Peyer's patch (tissue), 4 donors: ENCODE measurements around the gene MTF1. TPM values are rescaled to one million over a fixed set of nuclear protein-coding genes. Genes with fewer than 3 reads are reported as not detected.

Experiments
- DNase-seq, 3 donors: peaks; one replicate each; pipeline ENCODE4 v3.0.0-alpha.2; 2017 to 2019
- H3K27ac ChIP-seq, 4 donors: fragments of 200-600 bp; sonication (generic); one replicate each; pipeline ENCODE4 v1.5.1; 2016 to 2019
- H3K27me3 ChIP-seq, 2 donors: fragments of 200-600 bp; sonication (generic); one replicate each; pipeline ENCODE4 v1.5.1; 2019
- H3K36me3 ChIP-seq, 3 donors: fragments of 200-600 bp; sonication (generic); one replicate each; pipeline ENCODE4 v1.5.1; 2016 to 2019
- H3K4me1 ChIP-seq, 4 donors: fragments of 200-600 bp; sonication (generic); one replicate each; pipeline ENCODE4 v1.5.1; 2016 to 2019
- H3K4me3 ChIP-seq, 4 donors: fragments of 200-600 bp; sonication (generic); 1 replicate in 3 of 4; 2 replicates in 1 of 4; pipeline ENCODE4 v1.5.1; 2016 to 2019; ENCODE audit warnings: mild to moderate bottlenecking in 1 of 4
- H3K9me3 ChIP-seq, 4 donors: fragments of 200-600 bp; sonication (generic); one replicate each; pipeline ENCODE4 v1.5.1; 2016 to 2019; ENCODE audit warnings: mild to moderate bottlenecking in 1 of 4
- POLR2A ChIP-seq, 2 donors: fragments of 450-650 bp; IDR thresholded peaks; one replicate each; pipeline ENCODE4 v1.5.1; 2017; ENCODE audit warnings: antibody characterized with exemption in 2 of 2, mild to moderate bottlenecking in 2 of 2, moderate library complexity in 2 of 2
- total RNA-seq, 4 donors: library from RNA; depleted of rRNA; stranded (reverse); fragments of >200 nt; gene quantifications; one replicate each; pipeline ENCODE4 v1.1.0, GENCODE V29; 2016
- TF ChIP-seq, protein P1 (sequence below), 6 experiments: fragments of 450-650 bp in 4 of 6; fragments of 200-600 bp in 2 of 6; sonication (generic) in 1 of 6; IDR thresholded peaks; one replicate each; pipeline ENCODE4 v1.5.1; 2017 to 2019; ENCODE audit warnings: antibody characterized with exemption in 6 of 6, mild to moderate bottlenecking in 3 of 6, moderate library complexity in 1 of 6

MTF1 gene
- total RNA-seq, 4 donors from 2014 or later: 4.1 to 9.5 (median 8.1) TPM

DNA sequence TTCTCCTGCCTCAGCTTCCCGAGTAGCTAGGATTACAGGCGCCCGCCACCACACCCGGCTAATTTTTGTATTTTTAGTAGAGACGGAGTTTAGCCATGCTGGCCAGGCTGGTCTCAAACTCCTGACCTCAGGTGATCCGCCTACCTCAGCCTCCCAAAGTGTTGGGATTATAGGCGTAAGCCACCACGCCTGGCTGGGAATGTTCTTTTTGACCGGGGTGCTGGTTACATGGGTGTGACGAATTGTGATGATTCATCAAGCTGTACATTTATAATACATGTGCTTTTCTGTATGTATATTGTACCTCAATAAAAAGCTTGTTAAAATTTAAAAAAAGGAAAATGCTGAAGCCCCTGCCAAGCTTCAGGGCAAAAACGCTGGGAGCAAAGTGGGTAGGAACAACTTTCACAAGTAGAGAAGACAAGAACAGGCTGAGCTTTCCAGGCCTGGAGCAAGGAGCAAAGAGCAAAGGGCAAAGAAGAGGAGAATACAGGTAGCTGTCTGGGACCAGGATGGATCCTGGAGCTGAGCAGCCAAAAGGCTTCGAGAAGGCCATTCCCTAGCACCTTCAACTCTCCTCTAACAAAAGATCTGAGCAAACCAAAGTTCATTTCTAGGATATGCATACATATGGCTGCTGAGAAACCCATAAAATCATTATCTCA is 30.9 kb downstream of the MTF1 start:
- Histone ChIP-seq H3K4me3 (no peak overlapping the region), H3K27me3 (no peaks in the 10 kb centered on the region), H3K27ac (peak overlapping the region in 2 of 4 donors; percentile 49 to 69), H3K9me3 (no peaks in the 10 kb centered on the region), H3K36me3 (peaks cover 0 to 51% (median 0%) of the 10 kb centered on the region in 3 donors), H3K4me1 (no peaks in the 10 kb centered on the region)
- TF ChIP-seq, protein P1, sequence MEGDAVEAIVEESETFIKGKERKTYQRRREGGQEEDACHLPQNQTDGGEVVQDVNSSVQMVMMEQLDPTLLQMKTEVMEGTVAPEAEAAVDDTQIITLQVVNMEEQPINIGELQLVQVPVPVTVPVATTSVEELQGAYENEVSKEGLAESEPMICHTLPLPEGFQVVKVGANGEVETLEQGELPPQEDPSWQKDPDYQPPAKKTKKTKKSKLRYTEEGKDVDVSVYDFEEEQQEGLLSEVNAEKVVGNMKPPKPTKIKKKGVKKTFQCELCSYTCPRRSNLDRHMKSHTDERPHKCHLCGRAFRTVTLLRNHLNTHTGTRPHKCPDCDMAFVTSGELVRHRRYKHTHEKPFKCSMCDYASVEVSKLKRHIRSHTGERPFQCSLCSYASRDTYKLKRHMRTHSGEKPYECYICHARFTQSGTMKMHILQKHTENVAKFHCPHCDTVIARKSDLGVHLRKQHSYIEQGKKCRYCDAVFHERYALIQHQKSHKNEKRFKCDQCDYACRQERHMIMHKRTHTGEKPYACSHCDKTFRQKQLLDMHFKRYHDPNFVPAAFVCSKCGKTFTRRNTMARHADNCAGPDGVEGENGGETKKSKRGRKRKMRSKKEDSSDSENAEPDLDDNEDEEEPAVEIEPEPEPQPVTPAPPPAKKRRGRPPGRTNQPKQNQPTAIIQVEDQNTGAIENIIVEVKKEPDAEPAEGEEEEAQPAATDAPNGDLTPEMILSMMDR (IDR thresholded peaks at IDR 0.05): no peak
- TF ChIP-seq POLR2A (IDR thresholded peaks at IDR 0.05): no peak
- peak in 1 of 3 donors; percentile 72 for DNase-seq

GRCh38 chr1:37825506-37825905 is 33.9 kb downstream of the MTF1 start:
- H3K4me3 ChIP-seq: no peak overlapping the region
- no peak for DNase-seq
- H3K27ac ChIP-seq: no peak overlapping the region
- H3K4me1 ChIP-seq: no peaks in the 10 kb centered on the region
- TF ChIP-seq POLR2A (IDR thresholded peaks at IDR 0.05): no peak
- TF ChIP-seq, protein P1 (IDR thresholded peaks at IDR 0.05): no peak
- H3K9me3 ChIP-seq: no peaks in the 10 kb centered on the region
- H3K27me3 ChIP-seq: no peaks in the 10 kb centered on the region
- H3K36me3 ChIP-seq: peaks cover 0 to 51% (median 0%) of the 10 kb centered on the region in 3 donors

DNA sequence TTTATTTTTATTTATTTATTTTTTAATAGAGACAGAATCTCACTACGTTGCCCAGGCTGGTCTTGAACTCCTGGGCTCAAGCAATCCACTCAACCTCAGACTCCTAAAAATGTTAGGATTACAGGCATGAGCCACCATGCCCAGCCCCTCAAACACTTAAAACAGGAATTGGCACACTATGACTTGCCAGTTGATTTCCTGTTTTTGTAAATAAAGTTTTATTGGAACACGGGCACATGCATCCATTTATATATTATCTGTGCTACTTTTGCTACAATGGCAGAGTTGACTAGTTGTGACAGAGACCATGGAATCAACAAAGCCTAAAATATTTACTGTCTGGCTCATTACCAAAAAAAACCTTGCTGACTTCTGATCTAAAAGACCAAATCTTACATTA is 35.4 kb downstream of the MTF1 start:
- Histone ChIP-seq H3K27ac (no peak overlapping the region), H3K4me1 (no peaks in the 10 kb centered on the region), H3K27me3 (no peaks in the 10 kb centered on the region), H3K4me3 (no peak overlapping the region), H3K36me3 (peaks cover 0 to 50% (median 0%) of the 10 kb centered on the region in 3 donors), H3K9me3 (no peaks in the 10 kb centered on the region)
- TF ChIP-seq POLR2A (IDR thresholded peaks at IDR 0.05): no peak
- TF ChIP-seq, protein P1 (IDR thresholded peaks at IDR 0.05): no peak
- DNase-seq: no peak

GRCh38 chr1:37822906-37823815 is 36.2 kb downstream of the MTF1 start:
- DNase-seq: no peak
- H3K36me3 ChIP-seq: peaks cover 0 to 55% (median 0%) of the 10 kb centered on the region in 3 donors

DNA sequence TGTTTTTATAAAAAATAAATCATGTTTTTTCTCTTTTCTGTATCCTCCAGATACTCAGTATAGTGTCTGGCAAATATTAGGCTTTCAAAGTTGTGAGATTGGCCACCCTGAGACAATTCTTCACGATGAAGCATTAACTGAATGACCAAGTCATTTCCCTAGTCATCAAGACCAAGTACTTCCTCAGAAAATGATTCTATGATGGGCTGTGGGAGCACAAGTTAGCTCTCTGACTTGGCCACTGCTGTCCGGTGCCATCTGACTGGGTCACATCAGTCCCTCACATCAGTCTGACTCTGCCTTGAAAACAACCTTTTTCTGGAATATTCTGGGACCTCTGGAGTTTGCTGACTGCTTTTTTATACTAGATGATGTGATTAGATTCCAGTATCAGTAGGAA is 37.9 kb downstream of the MTF1 start:
- H3K27me3 ChIP-seq: no peaks in the 10 kb centered on the region
- TF ChIP-seq, protein P1 (IDR thresholded peaks at IDR 0.05): no peak
- TF ChIP-seq POLR2A (IDR thresholded peaks at IDR 0.05): no peak
- no peaks in the 10 kb centered on the region for H3K9me3 ChIP-seq
- H3K4me1 ChIP-seq: no peaks in the 10 kb centered on the region
- peaks cover 0 to 61% (median 0%) of the 10 kb centered on the region in 3 donors for H3K36me3 ChIP-seq
- no peak overlapping the region for H3K27ac ChIP-seq
- no peak for DNase-seq
- H3K4me3 ChIP-seq: no peak overlapping the region

More at GRCh38 chr1:37822906-37823815, 36.2 kb downstream of the MTF1 start:
- TF ChIP-seq, protein P1 (IDR thresholded peaks at IDR 0.05): no peak
- TF ChIP-seq POLR2A (IDR thresholded peaks at IDR 0.05): no peak
- H3K4me3 ChIP-seq: no peak overlapping the region
- no peaks in the 10 kb centered on the region for H3K4me1 ChIP-seq
- no peaks in the 10 kb centered on the region for H3K9me3 ChIP-seq
- no peaks in the 10 kb centered on the region for H3K27me3 ChIP-seq
- no peak overlapping the region for H3K27ac ChIP-seq
